ENCODE data around the gene IRS1. TPM values are rescaled to one million over a fixed set of nuclear protein-coding genes. Genes with fewer than 3 reads are reported as not detected.

Gene IRS1
- polyA plus RNA-seq, 10 donors: 13.6 to 22.0 (median 16.1) TPM

- DNase-seq: no peak
These were observed 67.0 kb downstream of the IRS1 start for GRCh38 chr2:226732478-226733188.

DNA sequence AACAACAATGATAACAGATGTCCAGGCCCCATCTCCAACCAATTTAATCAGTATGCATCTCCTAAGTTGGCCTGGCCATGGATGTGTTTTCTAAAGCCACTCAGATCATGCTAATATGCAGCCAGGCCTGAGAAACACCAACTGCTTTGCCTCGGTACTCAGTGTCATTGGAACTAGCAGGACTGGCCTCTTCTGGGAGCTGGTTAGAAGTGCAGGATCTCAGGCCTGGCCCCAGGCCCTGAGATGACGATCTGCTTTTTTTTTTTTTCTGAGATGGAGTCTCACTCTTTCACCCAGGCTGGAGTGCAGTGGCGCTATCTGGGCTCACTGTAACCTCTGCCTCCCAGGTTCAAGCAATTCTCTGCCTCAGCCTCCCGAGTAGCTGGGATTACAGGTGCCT, 69.1 kb downstream of the IRS1 start:
- DNase-seq: peak in 1 of 3 donors; percentile 38

DNA sequence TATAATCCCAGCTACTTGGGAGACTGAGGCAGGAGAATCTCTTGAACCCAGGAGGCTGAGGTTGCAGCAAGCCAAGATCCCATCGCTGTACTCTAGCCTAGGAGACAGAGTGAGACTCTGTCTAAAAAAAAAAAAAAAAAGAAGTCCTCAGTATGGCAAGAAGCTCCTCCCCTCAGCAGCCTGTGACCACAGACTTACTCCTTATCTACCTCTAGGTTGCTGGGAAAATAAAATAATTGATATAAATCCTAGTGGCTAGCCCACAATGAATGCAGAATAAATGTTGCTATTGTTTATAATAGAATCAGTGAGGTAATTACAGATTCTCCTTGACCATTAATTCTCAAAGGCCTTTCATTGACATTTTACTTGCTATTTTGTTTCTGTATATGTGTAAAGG, 70.6 kb downstream of the IRS1 start:
- DNase-seq: no peak

GRCh38 chr2:226727251-226727650, 72.4 kb downstream of the IRS1 start:
- DNase-seq: no peak

DNA sequence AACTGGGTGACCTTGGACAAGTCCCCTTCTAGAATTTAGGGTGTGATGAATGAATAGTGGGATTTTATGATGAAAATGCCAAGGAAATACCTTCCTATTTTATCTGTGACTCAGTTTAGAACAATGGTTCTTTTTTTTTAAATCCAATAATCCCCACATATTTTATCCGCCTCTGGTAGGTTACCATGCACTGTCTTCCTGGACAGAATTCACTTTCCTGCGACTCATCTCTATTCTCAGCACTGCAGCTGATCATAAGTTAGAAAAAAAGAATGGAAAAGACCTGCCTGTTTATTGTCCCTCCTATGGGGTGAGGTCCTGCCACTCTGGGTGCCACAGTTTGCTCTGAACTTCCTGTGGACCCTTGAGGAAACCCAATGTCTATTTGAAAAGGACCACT, 73.1 kb downstream of the IRS1 start:
- no peak for DNase-seq

GRCh38 chr2:226725126-226725860, 74.3 kb downstream of the IRS1 start:
- peak in 1 of 3 donors; percentile 51 for DNase-seq

GRCh38 chr2:226721541-226721940, 78.1 kb downstream of the IRS1 start:
- DNase-seq: peak in 2 of 3 donors; percentile 52 to 86

GRCh38 chr2:226720948-226721347, 78.7 kb downstream of the IRS1 start:
- DNase-seq: no peak

- DNase-seq: no peak
These were observed 81.9 kb downstream of the IRS1 start for GRCh38 chr2:226717719-226718118.

- DNase-seq: no peak
These were observed 83.5 kb downstream of the IRS1 start for GRCh38 chr2:226716126-226716525.

DNA sequence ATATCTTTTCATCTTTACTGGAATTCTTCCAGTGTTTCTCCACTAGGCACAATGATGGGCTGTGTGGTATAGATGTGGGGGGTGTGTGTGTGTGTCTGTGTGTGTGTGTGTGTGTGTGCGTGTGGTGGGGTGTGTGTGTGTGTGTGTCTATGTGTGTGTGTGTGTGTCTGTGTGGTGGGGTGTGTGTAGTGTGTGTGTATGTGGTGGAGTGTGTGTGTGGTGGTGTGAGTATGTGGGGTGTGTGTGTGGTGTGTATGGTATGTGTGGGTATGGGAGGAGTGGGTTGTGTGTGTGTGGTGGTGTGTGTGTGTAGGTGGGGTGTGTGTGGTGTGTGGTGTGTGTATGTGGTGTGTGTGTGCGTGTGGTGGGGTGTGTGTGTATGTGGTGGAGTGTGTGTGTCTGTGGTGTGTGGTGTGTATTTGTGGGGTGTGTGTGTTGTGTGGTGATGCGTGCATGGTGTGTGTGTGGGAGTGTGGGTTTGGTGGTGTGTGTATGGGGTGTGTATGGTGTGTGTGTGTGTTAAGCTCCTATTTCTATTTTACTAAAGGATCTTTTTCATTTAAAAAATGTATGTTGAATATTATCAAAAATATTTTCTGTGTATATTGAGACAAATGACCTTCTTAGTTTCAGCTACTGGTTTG, 84.2 kb downstream of the IRS1 start:
- DNase-seq: no peak

DNA sequence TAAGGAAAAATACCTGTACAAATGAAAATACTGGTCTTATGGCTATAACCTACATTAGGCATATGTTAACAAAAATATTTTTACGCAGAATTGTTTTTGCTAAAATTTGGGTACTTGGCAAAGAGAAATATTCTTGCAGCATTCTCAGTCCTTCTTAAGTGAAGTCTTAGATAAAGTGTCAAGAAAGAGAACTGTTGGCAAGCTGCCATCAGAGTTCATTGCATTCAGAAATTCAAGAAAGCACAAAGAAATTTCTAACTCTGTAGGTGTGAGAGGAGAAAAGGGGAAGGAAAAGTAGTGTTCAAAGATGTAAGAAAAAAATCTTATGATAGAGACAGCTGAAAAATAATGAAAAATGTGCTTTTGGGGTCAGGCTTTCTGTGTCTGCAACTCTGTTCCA, 86.7 kb downstream of the IRS1 start:
- DNase-seq: no peak

- no peak for DNase-seq
These were observed 87.9 kb downstream of the IRS1 start for GRCh38 chr2:226711606-226712296.

GRCh38 chr2:226707499-226707898, 92.1 kb downstream of the IRS1 start:
- DNase-seq: no peak

- DNase-seq: no peak
These were observed 93.7 kb downstream of the IRS1 start for GRCh38 chr2:226705965-226706364.

DNA sequence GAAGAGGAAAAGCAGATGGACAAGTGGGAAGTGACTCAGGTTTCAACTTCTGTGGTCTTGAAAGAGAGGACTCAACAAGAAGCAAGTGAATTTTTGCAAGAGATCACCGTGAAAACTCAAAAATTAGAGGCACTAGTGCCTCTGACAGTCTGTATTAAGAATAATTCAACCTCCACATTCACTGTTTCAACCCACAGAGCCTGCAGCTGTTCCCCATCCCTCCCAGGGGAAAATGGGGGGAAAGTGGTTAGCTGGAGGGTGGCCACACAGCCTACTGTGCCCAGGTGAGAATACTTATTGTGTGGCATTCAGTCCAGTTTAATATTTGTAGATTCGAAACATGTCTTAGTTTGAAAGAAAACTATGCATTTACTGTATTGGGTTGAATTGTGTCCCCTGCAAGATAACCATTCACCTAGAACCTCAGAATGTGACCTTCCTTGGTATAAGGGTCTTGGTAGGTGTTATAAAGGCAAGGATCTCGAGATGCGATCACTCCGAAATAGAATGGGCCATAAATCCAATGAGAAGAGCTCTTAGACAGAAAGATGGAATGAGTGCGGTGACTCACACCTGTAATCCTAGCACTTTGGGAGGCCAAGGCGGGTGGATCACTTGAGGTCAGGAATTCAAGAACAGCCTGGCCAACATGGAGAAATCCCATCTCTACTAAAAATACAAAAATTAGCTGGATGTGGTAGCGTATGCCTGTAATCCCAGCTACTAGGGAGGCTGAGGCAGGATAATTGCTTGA, 94.3 kb downstream of the IRS1 start:
- no peak for DNase-seq

DNA sequence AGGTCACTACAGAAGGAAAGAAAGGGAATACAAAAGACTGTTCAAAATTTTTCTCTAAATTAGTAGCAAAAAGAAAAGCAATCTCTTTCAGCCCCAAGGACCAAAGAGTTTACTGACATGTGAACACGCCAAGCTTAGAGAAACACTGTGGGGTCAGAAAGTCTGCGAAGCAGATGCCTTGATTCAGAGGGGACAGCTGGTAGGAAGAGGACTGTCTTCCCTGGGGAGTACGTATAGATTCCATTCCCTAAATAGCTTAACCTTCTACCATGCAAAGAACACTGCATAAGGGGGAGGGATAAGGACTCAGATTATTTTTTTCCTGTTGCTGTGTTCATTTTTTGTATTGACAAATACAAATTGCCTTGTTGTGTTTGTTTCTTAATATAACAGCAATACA, 96.1 kb downstream of the IRS1 start:
- DNase-seq: peak in 2 of 3 donors; percentile 56 to 57

DNA sequence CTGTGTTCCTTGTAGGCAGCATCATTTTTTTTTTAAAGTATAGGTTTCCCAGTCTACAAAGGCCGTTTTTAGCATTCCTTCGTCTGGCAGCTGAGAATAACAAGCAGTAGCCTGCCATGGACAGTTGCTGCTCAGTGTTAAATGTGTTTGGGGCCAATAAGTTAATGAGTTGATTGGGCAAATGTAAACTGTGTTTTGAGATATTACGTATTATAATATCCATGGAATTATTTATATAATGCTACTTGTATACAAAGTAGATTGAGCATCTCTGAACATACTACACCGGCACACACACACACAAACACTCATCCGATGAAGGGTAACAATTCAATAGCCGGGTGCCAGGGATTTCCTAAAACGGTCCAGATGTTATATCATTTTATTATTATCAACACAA, 97.2 kb downstream of the IRS1 start:
- DNase-seq: no peak

DNA sequence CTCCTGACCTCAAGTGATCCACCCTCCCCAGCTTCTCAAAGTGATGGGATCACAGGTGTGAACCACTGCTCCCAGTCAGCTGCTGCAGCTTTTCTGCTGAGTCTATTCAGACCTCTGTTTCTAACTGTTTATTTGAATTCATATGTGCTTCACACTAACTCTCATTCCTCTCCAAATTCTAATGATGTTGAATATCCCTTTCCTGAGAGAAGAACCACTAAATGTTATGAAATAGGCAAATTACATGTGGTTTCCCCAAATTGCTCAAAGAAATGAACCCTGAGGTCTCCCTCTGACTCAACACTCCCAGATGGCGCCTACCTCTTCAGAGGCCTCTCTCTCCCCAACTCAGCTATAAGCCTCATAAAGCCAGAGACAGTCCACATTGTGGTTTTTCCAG, 98.6 kb downstream of the IRS1 start:
- peak in 1 of 3 donors; percentile 91 for DNase-seq

GRCh38 chr2:226699321-226699720, 100.3 kb downstream of the IRS1 start:
- peak in 2 of 3 donors; percentile 57 to 61 for DNase-seq

- DNase-seq: no peak
These were observed 100.9 kb downstream of the IRS1 start for GRCh38 chr2:226698671-226699070.
